HG03460 (cell line): Measurements from ENCODE around the gene DNPH1.

Source experiments
- ATAC-seq: cut with Tn5 transposase; IDR thresholded peaks from one replicate; pipeline ENCODE4 v1.9.1; 2021; ENCODE audit not compliant: unreplicated experiment

Gene DNPH1

GRCh38 chr6:43263314-43264178 lies 34.3 kb upstream of the DNPH1 start:
- ATAC-seq: peak; percentile 87

GRCh38 chr6:43262780-43263313 lies 33.6 kb upstream of the DNPH1 start:
- no peak for ATAC-seq

- ATAC-seq: no peak
Measured at GRCh38 chr6:43262000-43262779, 32.9 kb upstream of the DNPH1 start.

- ATAC-seq: no peak
Measured at GRCh38 chr6:43261198-43261597, 31.9 kb upstream of the DNPH1 start.

GRCh38 chr6:43260791-43261190 lies 31.5 kb upstream of the DNPH1 start:
- ATAC-seq: no peak

- ATAC-seq: no peak
Measured at GRCh38 chr6:43258807-43259686, 29.8 kb upstream of the DNPH1 start.

GRCh38 chr6:43258180-43258579 lies 28.9 kb upstream of the DNPH1 start:
- ATAC-seq: no peak

GRCh38 chr6:43257367-43258145 lies 28.3 kb upstream of the DNPH1 start:
- ATAC-seq: no peak

- ATAC-seq: no peak
Measured at GRCh38 chr6:43256670-43257366, 27.5 kb upstream of the DNPH1 start.

- no peak for ATAC-seq
Measured at GRCh38 chr6:43255408-43256054, 26.2 kb upstream of the DNPH1 start.

- no peak for ATAC-seq
Measured at GRCh38 chr6:43254846-43255245, 25.6 kb upstream of the DNPH1 start.

- no peak for ATAC-seq
Measured at GRCh38 chr6:43254138-43254817, 25.0 kb upstream of the DNPH1 start.

GRCh38 chr6:43253401-43253800 lies 24.1 kb upstream of the DNPH1 start:
- no peak for ATAC-seq

- no peak for ATAC-seq
Measured at GRCh38 chr6:43250992-43251373, 21.7 kb upstream of the DNPH1 start.

GRCh38 chr6:43248791-43249190 lies 19.5 kb upstream of the DNPH1 start:
- no peak for ATAC-seq

GRCh38 chr6:43248101-43248500 lies 18.8 kb upstream of the DNPH1 start:
- ATAC-seq: no peak

GRCh38 chr6:43247114-43247999 lies 18.1 kb upstream of the DNPH1 start:
- ATAC-seq: peak; percentile 88
